ENCODE measurements around the gene HORMAD2.

DNA sequence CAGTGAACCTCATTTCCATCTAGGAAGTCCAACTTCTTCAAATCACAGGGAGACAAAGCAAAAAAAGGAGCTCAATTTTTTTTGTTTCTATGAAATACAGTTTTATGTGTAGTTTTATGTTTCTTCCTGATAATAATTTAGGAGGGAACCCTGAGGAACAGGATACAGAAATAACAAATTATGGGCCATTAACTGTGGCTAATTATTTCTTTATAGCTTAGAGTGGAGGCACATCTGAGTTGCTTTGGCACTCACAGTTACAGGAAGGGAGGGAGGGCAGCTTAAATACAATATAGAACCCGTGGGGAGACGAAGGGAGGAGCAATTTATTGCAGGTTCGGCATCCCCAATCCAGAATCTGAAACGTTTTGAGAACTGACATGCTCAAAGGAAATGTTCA is 37.1 kb upstream of the HORMAD2 start:
- TF ChIP-seq CTCF (IDR thresholded peaks at IDR 0.05) (no peak), POLR2A (IDR thresholded peaks at IDR 0.05; ENCODE audit: low read depth) (no peak)
